GM03348 (cell line): ENCODE measurements around the gene GALK2.

Experiments
- DNase-seq: peaks from one replicate; pipeline ENCODE4 v3.0.0; 2012; ENCODE audit warnings: low spot score

GALK2 gene

DNA sequence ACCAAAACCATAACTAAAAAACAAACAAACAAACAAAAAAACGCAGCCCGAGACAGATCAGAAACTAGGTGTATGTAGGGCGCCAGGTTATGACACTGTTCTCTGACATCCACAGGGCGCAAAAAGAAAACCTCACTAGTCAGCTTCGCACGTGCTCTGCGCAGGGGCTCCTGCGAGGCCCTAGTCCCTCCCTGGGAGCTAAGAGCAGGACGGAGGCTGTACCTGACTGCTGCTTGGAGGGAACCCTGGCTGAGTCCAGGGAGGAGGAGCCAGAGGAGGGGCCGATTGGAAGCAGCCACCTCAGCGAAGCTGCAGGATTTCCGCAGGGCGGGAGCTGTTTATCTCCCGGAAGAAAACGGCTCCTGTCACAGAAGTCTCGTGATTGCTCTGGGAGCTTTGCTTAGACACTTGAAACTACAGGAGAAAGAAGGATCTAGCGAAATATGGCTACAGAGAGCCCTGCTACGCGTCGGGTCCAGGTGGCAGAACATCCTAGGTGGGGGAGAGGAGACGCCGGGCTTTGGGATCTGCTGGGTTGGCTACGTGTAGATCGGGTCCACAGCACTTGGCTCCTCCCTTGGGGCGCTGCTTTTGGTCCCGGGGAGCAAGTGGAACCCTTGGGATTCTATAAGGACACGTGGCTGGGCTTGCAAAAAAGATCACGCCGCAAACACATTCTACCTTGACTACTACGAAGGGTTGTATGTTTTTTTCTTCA lies at the start of gene GALK2:
GALK2 (plus strand) TSS at position 368 of the 718 bp plus-strand sequence; CDS start at position 444, 76 bp downstream.
- peak; percentile 87 for DNase-seq

DNA sequence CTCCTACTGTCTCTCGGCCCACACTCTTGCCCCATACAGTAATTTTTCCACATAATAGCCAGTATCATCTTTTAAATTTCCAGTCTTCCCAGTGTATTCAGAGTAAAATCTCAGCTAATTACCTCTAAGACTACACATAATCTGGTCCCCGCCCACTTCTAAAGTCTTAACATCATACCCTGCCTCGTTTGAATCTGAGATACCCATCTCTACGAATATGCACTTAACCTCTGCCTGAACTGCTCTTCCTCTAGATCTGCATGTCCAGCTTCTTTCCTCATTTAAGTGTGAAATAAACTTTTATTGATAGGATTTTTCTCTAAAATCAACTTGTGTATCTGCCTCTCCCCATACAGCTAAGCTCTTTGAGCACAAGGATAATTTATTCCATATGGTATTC lies 49.2 kb upstream of the GALK2 start:
- no peak for DNase-seq

DNA sequence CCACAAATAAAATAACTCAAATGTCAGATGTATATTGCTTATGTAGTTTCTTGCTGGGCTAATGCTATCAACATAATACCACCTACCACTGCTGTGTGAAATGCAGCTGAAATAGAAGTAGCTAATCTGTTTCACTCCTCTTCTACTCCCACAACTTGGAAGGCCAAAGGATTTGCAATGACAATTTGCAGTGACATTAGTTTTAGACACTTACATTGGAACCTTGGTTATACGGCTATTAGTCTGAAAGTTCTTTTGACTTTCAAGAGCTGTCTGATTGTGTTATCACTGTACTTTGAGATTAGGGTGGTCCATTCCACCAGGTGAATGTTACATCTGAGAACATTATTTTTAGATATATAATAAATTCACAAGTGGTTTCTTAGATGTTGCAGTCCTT lies 48.1 kb upstream of the GALK2 start:
- DNase-seq: no peak

DNA sequence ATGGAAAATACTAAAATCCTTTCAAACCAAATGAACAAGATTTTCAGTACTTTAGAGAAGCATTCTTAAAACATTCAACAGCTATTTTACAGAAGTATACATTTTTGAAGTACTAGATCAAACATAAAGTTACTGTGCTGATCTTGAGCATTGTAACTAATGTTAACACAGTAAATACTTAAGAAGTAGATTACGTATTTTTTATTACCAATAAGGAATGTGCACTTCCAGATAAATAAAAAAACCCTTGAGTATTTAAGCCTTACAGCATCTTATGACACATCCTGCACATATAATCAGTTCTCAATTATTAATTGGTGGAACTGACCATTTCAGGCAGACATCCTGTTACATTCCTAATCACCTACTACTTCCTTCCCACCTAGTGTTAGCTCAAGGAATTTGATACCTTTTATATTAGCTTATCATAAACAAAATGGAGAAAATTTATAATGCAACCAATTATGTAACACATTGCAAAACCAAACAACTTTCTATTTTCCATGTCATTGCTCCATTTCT lies 47.4 kb upstream of the GALK2 start:
- no peak for DNase-seq

DNA sequence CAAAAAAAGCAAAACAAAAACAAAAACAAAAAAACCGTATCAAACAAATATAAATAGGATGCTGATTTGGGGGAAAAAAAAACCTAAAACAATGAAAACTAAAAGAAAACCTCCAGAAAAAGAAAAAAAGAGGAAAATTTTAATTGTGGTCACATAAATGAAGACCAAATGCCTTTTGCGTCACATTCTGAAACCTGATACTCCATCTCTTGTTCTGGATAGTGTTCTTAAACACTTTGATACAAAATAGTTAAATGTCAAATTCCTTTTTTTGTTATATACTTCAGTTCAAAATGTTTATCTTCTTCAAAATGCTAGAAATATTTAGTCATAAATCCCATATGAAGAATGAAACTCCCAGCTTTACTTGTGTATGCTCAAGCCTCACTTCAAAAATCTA lies 45.7 kb upstream of the GALK2 start:
- no peak for DNase-seq

DNA sequence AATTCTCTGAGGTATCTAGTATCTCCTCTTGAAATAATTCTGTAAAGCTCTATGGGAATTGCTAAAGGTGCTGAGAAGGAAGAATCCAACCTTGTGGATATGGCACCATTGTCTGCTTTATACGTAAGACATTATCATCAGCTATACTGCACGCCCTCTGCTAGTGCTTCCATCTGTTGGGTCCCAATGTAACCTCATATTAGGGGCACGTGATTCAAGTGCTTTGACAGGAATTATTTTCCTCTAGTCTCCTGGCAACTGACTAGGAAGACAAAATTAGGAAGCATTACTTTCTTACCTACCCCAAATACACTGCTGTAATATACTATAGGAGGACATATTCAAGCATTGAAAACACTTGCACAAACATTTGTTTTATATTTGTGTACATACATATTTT lies 38.6 kb upstream of the GALK2 start:
- DNase-seq: no peak

DNA sequence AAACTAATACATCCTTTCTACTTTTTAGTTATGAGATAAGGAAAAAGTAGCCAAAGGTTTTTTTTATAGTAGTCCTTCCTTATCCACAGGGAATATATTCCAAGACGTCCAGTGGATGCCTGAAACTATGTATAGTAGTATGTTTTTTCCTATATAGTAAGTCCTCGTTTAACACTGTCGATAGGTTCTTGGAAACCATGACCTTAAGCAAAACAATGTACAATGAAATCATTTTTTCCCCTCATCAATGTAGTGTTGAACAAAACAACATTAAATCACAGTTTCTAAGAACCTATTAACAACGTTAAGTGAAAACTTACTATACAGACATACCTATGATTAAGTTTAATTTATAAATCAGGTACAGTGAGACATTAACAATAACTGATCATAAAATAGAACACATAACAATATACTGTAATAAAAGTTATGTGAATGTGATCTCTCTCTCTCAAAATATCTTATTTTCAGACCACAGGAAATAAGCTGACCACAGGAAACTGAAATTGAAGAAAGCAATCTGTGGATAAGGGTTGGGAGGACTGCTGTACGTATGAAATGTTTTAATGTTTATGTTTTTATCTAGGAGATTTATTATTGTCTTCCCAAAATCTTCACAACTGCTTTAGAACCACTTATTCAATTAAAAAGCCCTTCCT lies 35.2 kb upstream of the GALK2 start:
- no peak for DNase-seq

DNA sequence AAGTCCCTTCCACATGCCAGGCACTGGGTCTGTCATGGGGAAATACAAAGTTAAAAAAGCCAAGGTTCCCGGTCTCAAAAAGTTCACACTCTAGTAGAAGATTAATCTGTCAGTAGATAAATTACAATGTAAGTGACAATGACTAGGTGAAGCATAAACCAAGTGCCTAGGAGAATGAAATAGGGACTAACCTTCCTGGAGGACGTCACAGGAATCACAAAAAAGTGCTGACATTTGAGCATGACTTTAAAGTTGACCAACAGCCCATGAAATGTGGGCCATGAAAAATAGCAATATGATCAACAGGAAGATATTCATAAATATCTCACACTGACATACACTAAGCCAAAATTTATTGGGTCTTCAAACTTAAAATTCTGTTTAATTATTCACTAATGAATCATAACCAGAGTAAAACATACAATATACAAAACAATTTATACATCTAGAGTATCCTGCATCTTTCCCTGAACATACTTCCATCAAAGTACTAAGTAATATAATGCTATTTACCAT lies 34.6 kb upstream of the GALK2 start:
- no peak for DNase-seq

DNA sequence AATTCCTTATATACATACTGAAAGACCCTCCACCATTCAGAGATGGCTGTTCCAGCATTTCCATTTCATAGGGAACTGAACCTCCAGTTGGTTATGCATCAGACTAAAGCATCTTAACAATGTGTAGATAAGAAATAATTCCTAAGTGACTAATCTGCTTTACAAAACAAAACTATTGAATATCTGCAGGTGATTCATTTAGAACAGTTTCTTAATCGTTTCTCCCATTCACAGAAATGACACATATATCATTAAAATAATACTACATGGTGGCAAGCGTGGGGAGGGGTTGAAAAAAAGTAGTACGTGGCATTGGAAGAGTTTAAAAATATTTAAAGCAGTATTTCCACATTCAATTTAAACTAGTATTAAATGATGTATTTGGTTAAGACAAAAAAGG lies 34.1 kb upstream of the GALK2 start:
- DNase-seq: peak; percentile 55

DNA sequence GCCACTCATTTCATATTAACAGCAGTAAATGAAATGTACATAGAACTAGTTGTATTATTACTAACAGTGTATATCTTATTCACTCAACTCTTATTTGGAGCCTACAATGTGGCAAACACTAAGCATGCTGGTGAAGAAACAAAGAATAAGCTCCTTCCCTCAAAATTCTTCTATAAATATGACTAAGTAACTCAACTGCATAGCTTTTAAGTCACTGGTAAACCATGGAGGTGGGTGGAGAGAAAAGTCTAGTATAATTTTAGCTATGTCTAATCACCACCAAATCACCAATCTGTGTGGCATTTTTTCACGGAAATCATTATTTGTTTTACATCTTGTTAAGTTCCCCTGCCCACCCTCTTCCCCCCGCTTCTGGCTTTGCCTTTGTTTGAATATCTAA lies 32.2 kb upstream of the GALK2 start:
- peak; percentile 37 for DNase-seq

DNA sequence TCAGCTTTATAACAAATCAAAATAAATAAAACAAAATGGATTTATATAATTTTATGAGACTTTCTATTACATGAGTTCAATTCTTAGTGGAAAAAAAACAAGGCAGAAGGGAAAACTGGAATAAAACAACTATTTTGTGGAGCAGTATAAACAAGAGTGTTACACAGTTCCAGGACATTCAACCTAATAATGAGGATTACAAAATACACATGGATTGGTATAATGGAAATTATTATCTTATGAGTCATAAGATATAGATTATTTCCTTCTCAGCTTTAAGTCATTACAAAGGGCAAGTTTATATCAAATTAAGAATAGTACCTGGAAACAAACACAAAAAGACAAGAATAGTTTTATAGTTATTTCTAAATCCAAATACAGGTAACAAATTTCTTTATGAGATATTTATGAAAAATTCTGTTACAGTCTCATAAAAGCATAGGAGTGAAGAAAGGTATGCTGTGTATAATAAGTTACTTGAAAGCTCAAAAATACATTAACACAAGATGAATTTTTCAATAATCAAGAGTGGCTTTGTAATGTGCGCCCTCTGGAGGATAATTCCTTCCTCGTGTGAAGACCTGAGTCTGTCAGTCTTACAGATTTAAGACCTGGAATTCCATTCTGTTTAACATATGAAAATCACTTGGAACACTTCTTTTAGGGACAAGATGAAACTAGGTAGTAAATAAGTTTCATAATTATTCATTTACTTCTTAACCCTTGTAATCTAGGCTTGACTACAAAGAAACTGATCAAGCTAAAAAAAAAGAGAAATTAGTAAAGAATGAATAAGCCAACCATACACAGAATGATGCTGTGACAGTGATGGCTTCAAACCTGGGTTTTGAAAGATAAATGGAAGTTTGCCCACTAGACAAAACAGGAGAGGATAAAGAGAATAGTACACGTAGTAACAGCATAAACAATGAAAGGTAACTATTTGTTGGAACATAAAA lies 24.1 kb upstream of the GALK2 start:
- peak; percentile 44 for DNase-seq

DNA sequence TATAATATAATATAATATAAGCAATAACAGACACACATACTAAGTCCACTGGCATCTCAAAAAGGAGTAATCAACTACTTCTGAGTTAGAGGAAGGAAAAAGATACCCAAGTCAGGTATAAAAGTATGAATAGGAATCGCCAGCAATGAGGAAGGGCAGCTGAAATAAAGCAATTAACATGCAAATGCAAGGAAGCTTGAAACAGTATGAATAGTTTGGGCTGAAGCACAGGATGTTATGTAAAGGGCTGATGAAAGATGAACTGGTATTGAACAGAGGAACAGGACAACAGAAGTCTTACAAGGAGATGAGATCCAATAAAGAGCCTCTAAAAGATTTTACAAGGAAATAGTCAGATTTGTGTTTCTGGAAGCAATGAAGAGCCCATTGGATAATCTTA lies 21.7 kb upstream of the GALK2 start:
- no peak for DNase-seq

DNA sequence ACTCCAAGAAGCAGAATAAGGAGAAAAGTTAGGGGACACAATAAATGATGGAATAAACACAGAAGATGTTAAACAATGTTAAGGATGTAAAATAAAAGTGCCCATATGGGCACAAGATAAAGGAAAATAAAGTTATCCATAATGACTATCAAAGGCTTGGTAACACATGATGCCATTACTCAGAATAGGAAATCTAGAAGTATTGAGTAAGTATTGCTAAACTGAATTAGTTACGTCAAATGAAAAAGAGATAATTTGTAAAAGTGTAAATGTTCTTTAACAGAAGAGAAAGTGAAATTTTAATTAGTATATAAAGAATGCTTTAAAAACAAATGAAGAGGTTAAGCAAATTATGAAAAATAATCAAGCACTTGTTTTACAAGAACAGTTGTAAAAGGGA lies 21.3 kb upstream of the GALK2 start:
- no peak for DNase-seq

DNA sequence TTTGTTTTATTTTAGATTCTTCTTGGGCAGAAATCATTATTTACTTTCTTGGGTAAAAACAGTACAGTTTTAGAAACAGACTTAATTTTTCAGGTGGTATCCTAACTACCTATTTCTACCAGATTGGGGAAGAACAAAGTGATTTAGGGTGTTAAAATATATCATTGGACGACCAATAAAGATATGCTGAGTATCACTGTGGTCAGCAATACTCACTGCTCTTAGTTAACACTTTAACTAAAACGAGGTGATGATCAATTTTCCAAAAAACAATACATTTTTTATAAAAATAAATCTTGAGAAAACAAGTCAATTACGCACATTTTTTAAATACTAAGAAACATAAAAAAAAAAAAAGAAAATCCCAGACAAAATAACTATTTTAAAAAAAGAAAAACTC lies 18.2 kb upstream of the GALK2 start:
- no peak for DNase-seq

DNA sequence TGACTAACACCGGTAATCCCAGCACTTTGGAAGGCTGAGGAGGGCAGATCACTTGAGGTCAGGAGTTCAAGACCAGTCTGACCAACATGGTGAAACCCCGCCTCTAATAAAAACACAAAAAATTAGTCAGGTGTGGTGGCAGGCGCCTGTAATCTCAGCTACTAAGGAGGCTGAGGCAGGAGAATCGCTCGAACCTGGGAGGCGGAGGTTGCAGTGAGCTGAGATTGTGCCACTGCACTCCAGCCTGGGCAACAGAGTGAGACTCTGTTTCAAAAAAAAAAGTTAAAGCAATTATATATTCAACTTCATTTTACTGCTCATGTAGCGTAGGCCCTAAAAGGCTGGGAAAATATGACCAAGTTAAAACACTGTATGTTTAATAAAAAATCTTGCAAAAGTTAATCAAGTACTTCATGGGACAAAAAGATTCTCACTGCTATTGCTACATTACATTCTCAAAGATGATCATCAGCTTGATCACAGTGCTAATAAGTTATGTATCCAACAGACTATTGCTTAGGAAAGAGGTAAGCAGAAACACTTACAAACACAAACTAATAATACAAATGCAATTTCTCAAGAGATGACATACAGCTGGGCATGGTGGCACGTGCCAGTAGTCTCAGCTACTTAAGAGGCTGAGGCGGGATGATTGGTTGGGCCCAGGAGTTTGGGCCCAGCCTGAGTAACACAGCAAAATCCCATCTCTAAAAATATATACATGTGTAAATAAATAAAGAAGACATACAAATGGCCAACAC lies 17.3 kb upstream of the GALK2 start:
- no peak for DNase-seq

DNA sequence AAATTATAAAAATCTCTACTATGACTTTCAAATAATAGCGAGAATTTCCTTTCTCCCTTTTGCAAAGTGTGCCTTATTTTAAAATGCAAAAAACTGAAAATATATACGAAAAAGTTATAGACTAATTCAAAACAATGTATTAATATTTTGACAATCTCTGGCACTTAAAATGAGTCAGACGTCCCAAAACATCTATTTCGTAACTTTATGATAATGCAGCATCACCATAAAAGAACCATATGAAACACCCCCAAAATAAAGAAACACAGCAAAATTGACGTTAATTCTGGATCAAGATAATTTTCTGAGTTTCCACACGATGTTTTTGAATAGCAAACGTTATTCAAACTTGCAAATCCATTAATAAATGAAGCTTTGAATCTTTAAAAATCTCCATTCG lies 15.7 kb upstream of the GALK2 start:
- no peak for DNase-seq

DNA sequence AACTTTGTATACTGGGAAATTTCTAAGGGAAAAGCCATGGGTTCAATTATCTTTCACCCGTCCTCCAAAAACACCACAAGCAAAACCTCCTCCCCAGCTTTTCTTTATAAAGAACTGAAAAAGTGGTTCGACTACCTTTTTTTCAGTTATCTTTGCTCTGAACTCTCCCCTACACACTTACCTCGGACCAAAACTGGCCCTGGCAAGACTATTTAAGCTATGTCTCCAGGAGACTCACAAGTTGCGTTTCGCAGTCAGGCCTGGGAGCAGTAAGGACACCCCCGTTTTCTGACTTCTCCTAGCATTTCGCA lies 15.3 kb upstream of the GALK2 start:
- DNase-seq: no peak

DNA sequence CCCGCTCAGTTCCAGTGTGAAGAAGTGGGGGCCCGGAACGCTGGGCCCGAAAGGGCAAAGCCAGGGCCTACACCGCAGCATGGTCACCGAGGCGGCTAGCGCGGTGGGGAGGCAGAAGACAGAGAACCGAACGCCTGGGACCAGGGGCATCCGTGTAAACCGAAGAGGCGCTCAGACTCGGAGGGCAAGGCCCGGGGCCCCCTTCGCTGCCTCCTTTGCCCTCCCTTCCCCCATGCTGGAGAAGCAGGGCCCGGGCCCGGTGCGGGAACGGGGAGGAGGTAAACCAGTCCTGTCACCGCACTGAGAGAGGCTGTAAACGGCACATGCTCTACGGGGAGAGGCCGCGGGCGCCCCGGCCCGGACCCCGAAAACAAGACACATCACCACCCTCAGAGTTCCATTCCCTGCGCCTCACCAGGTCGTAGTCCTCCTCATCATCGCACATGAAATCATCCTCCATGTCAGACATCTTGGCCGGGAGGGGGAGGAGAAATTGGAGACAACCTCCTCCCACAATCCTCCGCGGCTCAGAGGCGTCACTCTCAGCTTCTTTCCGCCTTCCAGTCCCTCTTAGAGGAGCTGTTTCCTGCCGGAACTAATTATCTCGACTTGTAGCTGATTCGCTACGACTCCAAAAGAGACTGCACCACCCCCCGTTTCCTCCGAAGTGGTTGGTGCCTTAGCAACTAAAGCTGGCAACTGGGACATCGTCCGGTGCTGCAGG lies 14.8 kb upstream of the GALK2 start, which contains the start of gene COPS2:
COPS2 (minus strand) TSS at position 490 of the 724 bp plus-strand sequence; CDS start at position 469, 21 bp downstream.
- peak; percentile 92 for DNase-seq

DNA sequence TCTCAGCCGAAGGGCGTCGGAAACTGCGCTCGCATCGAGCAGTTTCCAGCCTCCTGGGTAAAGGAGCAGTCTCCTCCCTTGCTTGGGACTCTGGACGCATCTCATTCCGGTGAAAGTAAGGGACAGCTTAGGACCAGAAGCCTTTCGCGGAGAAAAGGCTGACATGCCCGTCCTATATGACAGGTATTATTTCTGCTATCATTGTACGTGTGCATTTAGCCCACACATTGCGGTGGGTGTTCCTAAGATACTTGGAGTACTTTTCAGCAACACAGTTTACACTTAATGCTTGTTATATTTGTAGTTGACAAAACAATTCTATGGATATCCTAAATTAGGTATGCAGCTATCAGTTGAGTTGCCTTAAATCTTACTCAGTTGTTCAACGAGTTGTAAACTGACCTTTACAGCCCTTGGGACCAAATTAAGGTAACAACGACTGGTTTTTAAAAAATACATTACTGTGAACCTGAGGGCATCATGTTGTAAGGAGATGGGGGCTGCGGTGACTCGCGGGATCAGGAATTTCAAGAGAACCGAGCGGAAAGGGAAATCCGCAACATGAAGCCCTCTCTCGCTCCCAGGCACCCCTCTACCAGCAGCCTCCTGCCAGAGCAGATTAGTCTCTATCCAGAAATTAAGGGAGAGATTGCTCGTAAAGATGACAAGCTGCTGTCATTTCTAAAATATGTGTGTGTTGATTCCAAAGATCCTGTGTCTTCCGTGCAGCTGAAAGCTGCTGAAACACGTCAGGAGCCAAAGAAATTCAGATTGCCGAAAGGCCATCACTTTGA lies 14.0 kb upstream of the GALK2 start:
- DNase-seq: peak; percentile 42

DNA sequence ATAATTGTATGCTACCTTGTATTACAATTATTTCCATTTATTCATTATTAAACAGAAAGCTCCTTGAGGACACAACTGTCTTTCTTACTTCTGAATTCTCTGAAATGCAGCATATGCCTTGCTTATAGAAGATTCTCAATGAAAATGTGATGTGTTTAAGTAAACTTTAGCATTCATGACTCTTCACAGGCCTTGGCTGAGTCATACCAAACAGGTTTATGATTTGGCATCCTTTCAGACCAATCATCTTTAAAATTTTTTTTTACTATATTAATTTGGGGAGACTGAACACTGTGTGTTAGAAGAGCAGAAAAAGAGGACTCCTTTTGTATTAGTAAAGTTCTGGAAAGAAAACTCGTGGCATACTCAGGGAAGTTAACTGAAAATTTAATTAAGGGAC lies 6.4 kb upstream of the GALK2 start:
- no peak for DNase-seq
